ENCODE measurements around the gene SPINT2.
"Not testable (repeated sequence)": the region's sequence is repeated elsewhere in the genome, so short reads cannot be mapped to it uniquely, and the experiment has no call there.

Gene SPINT2, protein sequence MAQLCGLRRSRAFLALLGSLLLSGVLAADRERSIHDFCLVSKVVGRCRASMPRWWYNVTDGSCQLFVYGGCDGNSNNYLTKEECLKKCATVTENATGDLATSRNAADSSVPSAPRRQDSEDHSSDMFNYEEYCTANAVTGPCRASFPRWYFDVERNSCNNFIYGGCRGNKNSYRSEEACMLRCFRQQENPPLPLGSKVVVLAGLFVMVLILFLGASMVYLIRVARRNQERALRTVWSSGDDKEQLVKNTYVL

DNA sequence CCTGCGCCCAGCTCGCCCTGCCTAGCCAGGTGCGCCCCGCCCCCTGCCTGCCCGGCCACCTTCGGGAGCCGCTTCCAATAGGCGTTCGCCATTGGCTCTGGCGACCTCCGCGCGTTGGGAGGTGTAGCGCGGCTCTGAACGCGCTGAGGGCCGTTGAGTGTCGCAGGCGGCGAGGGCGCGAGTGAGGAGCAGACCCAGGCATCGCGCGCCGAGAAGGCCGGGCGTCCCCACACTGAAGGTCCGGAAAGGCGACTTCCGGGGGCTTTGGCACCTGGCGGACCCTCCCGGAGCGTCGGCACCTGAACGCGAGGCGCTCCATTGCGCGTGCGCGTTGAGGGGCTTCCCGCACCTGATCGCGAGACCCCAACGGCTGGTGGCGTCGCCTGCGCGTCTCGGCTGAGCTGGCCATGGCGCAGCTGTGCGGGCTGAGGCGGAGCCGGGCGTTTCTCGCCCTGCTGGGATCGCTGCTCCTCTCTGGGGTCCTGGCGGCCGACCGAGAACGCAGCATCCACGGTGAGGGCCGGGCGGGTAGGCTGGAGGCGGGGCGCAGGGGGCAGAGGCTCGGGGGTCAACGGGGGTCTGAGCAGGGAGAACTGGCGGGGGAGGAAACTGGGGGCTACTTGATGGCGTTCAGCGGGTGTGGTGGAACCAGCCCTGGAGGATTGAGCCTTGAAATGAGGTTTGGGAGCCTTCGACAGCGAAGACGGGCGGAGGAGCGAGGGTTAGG is at the start of gene SPINT2:
SPINT2 (plus strand) TSS at position 88 of the 727 bp plus-strand sequence; CDS start at position 408, 320 bp downstream.
- no peak for DNase-seq (ENCODE audit: low spot score)

DNA sequence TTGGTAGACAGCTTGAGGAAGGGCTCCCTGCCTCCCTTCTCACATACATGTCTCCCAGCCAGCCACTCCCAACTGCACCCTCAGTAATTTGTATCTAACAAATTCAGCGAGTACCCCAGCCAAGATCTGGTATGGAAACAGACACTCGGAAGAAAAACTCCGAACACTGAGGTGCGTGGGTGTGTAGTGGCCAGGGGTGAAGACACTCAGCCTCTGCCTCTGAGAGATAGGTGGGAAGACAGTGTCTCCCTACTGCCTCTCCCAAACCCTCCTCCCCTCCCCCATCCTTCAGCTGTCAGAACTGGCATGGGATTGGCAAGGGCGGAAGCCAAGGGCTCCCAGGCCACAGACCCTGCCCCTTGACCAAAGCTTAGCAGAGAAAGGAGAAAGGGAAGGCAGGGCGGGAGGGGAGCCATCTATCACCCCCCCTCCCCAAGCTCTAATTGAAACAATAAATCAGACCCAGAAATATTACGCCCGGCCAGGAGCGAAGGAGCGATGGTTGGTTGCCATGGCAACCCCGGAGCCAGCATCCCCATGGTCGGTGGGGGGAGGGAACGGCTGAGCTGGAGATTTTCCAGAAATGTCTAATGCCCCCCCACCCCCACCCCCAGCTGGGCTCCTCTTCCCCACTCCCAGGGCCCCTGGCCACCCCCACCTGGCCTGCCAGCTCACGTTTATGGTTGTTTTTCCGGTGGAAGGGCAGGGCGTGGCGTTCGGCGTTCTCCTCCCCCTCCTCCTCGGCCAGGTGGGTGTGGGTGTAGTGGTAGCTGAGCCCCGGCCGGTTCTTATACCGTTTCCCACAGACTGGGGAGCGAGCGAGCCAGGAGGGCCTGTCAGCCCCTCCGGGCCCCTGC is 47.4 kb upstream of the SPINT2 start:
- no peak for DNase-seq (ENCODE audit: low spot score)

DNA sequence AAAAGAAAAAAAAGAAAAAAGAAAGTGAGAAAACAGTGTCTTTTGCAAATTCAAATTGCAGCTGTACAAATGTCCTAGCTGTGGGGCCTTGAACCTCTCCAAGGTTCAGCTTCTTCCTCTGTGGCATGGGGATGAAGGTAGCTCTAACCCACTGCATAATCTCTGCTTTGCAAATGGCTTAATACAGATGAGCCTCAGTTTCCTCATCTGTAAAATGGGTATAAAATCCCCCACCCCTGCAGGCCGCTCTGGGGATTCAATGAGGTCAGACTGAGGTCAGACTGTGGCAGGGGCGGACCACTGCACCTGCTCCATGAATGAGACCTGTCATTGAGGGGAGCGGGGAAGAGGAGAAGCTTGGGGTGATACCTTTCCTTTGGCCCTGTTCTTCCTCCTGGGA is 46.2 kb upstream of the SPINT2 start:
- DNase-seq (ENCODE audit: low spot score), result no peak

DNA sequence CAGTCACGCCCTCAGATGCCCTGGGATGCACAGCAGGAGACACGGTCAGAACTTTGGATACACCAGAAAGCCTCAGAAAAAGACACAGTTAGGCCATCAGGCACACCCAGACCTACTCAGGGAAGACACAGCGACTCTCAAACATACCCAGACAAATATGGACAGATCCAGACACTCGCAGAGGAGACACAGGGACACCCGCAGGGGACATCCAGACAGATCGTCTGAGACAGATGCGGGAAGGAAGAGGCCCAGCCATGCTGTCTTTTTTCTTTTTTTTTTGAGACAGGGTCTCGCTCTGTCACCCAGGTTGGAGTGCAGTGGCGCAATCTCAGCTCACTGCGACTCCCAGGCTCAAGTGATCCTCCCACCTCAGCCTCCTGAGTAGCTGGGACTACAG is 45.2 kb upstream of the SPINT2 start:
- DNase-seq (ENCODE audit: low spot score), result no peak

DNA sequence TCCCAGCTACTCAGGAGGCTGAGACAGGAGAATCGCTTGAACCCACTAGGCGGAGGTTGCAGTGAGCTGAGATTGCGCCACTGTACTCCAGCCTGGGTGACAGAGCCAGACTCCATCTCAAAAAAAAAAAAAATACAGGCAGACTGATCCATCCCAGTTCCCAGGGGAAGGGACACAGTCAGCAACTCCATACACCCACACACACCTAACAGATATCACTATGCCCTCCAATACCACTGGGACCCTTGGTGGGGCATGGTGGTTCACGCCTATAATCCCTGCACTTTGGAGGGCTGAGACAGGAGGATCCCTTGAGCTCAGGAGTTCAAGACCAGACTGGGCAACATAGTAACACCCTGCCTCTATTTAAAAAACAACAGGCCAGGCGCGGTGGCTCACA is 43.0 kb upstream of the SPINT2 start:
- DNase-seq (ENCODE audit: low spot score), result no peak

DNA sequence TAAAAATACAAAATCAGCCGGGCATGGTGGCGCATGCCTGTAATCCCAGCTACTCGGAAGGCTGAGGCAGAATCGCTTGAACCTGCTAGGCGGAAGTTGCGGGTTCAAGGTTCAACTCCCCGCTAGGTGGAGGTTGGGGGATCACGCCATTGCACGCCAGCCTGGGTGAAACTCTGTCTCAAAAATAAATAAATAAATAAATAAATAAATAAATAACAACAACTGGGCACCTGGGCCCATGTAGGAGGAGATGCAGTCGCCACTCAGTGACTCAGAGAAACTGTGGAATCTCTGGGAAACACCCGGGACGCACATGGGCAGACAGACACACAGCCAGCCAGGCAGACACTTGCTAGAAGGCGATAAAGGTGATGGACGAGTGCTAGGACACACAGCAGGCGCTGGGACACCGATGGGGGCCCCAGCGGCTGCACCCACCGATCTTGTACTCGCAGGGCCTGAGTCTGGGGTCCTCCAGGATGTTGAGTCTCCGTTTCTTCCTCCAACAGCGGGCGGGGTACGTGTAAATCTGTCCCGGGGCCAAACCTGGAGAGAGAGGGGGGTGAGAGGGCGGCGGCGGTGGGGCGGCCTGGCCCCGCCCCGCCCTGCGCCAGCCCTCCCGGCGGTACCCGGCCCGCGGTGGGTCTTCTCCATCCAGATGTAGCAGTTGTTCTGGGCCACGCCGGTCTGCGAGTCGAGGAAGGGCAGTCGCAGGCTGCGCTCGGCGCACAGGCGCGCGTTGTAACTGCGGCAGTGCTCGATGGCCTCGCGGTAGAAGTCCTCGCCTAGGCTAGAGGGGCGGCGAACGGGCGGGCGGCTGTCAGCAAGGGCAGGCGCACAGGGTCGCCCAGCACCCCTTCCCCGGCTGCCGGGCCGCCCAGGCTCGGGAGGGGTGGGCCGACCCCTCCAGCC is 42.2 kb upstream of the SPINT2 start:
- no peak for DNase-seq (ENCODE audit: low spot score)

DNA sequence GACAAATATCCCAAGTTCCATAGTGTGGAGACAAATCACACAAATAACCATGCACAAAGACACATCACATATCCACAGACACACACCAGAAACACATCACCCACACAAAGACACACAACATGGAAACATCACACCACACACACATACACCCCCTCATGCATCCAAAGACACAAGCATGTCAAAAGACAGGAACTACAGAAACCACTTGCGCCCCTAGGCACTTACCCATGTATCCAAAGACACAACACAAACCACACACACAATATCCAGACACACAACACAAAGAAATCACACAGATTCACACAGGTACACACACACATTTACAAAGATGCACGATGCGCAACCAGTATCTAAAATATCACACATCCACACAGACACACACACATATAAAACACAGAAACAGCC is 41.3 kb upstream of the SPINT2 start:
- no peak for DNase-seq (ENCODE audit: low spot score)

DNA sequence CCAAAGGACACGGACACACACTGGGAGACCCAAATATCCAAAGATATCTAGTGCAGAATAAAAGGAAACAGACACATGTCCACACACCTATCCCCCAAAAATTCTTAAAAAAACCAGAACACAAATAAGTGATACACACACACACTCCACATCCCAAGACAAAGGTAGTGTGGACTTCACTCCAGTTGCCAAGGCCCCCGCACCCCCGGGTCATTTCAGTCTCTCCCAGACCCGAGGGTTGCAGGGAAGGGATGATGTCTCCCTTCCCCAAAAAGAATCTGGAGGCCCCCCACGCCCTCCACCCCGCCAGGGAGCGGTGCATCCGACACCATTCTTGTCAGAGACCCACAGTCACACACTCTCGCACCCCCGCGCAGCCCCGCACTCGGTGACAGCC is 40.8 kb upstream of the SPINT2 start:
- no peak for DNase-seq (ENCODE audit: low spot score)

DNA sequence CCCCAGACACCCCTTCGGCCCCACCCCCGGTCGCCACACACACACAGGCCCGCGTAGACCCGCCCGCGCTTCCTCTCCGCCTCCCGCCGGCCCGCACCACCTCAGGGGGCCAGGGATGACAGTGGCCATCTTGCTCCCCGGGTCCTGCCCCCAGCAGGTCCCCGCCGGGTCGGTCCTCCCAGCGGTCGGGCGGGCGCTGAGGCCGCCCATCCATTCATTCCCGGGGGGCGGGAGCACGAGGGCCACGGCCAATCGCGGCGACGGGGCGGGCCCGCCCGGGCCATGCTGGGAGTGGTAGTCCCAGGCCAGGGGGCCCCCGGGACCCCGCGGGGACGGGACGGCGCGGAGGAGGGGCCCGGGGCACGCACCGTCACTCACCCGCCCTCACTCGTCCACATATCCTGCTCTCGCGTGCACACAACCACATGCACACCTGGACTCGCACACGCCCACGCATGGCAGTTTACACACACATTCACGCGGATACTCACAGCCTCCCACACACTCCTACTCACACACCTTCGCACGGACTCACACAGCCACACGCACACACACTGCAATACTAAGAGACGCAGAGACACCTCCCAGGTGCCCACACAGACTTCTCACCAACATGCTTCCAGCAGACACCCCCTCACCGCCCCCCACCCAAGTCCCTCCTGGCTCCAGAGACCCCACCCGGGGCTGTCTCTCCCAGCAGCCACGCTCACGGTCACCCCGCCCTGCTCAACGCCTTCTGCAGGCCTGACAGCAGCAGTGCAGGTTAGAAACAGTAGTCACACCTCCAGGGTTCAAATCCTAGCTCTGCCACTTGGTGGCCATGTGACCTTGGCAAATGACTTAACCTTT is 40.1 kb upstream of the SPINT2 start, which contains the start of gene DPF1:
DPF1 (minus strand) TSS at position 209 of the 849 bp plus-strand sequence; CDS start at position 129, 80 bp downstream.
- peak; percentile 63 for DNase-seq (ENCODE audit: low spot score)

DNA sequence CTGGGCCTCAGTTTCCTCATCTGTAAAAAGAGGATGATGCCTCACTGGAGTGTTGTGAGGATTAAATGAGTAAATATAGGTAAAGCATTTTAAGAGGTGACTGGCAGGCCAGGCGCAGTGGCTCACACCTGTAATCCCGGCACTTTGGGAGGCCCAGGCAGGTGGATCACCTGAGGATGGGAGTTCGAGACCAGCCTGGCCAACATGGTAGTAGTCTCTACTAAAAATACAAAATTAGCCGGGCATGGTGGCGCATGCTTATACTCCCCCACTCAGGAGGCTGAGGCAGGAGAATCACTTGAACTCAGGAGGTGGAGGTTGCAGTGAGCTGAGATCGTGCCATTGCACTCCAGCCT is 39.5 kb upstream of the SPINT2 start:
- not testable (repeated sequence) for DNase-seq (ENCODE audit: low spot score)

DNA sequence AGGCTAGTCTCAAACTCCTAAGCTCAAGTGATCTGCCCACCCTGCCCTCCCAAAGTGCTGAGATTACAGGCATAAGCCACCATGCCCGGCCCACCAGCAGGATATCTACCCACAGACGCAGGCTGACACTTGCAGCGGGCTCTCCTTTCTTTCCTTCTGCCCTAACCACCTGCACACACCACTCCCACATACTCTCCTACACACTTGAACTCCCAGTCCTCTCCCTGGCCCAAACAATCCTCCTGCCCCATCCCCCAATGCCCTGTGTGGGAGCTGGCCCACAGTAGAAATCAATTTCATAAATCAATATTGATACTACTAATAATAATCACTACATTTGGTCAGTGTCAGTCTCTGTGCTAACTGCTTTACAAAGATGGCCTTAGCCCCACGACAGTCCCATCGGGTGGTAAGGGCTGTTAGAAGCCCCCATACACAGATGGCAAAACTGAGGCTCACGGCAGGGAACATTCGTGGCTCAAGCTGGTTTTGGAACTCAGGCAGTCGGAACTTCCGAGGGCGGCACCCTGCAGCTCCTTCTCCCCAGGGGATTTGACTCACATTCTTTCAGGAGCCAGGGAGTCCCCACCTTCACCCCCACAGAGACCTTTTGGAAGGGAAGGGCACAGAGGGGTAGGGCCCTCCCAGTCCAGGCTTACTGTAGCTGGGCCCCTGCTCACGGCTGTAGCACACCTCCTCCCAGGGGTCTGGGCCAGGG is 36.9 kb upstream of the SPINT2 start:
- no peak for DNase-seq (ENCODE audit: low spot score)

DNA sequence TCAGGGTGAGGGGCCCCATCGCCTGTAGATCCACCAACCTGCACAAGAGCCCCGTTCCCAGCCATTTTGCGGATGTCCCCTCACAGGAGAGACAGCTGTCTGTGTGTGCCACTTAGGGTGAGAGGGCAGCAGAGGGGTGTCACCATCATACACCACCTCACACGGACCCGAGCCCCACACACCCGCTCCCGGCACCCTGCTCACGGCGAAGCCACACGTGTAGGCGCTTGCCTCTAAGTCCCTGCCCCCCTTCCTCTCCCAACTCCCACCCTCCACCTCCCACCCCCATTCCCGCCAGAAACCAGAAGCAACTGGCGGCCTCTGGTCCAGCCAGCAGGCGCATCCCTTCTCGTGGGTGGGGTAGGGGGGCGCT is 36.4 kb upstream of the SPINT2 start:
- DNase-seq (ENCODE audit: low spot score), result no peak

DNA sequence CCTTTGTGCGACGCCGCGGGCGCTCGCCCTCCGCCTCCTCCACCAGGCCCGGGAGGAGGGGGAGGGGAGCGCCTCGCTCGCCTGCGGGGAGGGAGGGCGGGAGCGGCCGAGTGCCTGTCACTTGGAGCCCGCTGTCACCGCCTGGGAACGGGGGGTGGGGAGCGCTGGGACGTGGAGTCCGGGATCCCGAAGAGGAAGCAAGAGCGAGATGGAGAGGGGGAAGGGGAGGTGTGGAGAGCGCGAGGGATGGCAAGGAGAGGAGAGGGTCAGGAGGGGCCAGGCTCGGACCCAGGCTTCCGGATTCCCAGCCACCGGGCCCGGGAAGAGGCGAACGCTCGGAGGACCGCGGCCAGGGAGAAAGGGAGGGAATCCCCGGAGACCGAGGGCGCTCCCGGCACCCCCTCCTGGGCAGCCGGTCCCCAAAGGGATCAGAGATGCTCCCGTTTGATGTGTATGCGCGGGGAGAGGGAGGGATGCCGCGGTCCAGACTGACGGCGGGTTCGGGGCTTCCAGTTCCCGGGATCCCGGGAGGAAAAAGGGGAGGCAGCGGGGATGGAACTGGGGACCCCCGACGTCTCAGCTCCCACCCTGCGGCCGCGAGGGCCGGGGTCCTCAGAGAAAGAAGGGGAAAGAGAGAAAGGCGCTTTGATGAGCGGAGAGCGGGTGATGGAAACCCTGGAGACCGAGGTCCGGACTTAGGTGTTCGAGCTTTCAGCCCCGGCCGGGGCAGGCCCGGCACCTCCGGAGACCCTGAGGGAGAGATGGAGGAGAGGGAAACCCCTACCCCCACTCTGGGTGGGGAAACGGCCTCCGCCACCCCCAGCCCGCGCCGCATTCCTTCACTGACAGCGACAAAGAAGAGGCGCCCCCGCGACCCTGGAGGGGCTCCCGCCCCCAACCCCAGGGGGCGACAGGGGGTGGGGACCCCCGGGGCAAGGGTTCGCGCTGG is 35.6 kb upstream of the SPINT2 start:
- DNase-seq (ENCODE audit: low spot score), result no peak

DNA sequence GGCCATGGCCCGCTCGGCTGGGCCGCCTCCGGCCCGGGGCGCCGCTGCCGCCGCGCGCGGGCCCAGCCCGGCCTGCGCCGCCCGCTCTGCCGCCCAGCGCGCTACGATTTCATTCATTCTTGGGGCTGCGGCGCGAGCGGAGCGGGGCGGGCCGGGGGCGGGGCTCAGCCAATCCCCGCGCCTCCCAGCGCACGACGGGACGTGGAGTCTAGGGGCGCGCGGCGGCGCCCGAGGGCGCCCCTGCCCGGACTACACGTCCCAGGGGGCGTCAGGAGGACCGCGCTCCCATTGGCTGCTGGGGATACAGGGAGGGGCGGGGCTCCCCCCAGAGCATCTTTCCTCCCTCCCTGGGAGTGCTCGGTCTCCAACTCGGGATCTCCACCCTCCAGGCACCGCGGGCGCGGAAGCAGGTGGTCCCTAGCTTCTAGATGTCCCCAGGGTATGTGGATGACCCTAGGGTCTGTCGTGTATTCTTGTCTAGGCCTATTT is 34.7 kb upstream of the SPINT2 start:
- DNase-seq (ENCODE audit: low spot score), result peak; percentile 94

DNA sequence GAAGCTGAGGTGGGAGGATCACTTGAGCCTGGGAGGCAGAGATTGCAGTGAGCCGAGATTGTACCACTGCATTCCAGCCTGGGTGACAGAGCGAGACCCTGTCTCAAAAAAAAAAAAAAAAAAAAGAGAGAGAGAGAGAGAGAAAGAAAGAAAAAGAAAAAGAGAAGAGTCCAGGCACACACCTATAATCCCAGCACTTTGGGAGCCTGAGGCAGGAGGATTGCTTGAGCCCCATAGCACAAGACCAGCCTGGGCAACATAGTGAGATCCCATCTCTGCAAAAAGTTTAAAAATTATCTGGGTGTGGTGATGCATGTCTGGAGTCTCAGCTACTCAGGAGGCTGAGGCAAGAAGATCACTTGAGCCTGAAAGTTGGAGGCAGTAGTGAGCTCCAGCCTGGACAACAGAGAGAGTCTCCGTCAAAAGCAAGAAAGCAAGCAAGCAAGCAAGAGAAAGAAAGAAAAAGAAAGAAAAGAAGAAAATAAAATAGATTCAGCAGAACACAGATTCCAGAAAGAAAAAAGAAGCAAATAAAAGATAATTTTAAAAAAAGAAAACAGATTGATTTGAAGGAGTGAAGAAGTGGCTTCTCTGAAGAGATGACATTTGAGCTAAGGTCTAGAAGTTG is 33.8 kb upstream of the SPINT2 start:
- not testable (repeated sequence) for DNase-seq (ENCODE audit: low spot score)

DNA sequence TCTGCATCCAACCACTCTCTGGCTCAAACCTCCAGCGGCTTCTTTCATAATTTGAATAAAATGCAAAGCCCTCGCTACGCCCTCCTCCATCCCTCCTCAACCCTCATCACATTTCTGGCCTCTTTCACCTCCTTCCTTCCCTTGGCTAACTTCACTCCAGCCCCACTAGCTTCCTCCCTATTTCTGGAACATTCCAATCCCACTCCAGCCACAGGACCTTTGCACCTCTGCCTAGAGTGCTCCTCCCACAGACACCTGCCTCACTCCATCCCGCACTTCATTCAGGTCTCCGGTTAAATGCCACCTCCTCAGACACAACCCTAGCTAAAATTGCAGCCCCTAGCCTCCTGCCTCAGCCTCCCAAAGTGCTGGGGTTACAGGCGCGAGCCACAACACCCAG is 32.5 kb upstream of the SPINT2 start:
- no peak for DNase-seq (ENCODE audit: low spot score)

DNA sequence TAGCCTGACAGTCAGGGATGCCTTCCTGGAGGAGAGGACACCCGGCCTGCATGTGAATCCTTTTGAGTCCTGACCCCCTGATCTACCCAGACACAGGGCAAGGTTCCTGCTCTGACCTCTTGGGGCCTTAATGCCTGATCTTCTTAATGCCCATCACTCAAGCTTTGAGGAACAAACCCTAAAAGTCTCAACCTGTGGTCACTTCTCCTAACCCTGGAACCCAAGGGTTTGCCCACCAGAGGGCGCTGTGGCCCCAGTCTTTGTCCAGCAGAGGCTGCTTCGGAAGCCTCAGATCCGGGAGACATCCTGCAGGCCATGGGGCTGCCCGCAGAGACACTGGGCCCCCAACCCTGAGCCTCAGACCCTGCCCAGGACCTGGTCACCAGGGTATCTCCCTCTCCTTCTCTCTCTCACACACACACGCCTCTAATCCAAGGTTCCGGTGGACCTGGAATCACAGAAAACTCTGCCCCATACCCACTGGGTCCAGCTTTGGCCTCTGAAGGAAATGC is 30.6 kb upstream of the SPINT2 start:
- peak; percentile 69 for DNase-seq (ENCODE audit: low spot score)

DNA sequence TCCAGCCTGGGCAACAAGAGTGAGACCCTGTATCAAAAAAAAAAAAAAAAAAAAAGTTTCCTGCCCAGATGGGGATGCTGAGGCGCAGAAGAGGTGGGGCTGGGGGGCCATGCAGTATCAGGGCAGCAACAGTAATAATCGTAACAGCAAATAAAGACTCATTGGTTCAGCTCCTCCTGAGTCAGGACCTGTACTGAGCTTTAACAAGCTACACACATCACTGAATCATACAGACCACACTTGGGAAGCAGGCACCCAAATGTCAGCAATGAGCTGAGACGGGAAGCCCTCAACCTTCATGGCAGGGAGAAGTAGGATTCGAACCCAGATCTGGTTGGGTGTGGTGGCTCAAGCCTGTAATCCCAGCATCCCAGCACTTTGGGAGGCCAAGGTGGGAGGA is 29.8 kb upstream of the SPINT2 start:
- DNase-seq (ENCODE audit: low spot score), result no peak

Data from globus pallidus (tissue), 1 donor.